ENCODE results near the gene ACO1. TPM values are rescaled to one million over a fixed set of nuclear protein-coding genes. Genes with fewer than 3 reads are reported as not detected.

Gene ACO1
- total RNA-seq, 1 donor from 2014 or later, result 37.6 TPM

- no peak overlapping the region for H3K4me2 ChIP-seq
- Mint-ChIP-seq H3K27ac (no peak overlapping the region), H3K4me3 (no peak overlapping the region)
Measured at GRCh38 chr9:32394381-32395049, 10.1 kb downstream of the ACO1 start.

GRCh38 chr9:32395510-32396216, 11.2 kb downstream of the ACO1 start:
- Histone ChIP-seq H2AFZ (replicated peaks) (no peak overlapping the region), H3K36me3 (no peaks in the 10 kb centered on the region), H3K27me3 (no peaks in the 10 kb centered on the region), H4K20me1 (ENCODE audit: low read depth) (no peaks in the 10 kb centered on the region), H3K4me2 (no peak overlapping the region), H3K79me2 (ENCODE audit: low read depth) (no peaks in the 10 kb centered on the region), H3K4me1 (no peaks in the 10 kb centered on the region), H3K27ac (no peak overlapping the region), H3K4me3 (no peak overlapping the region), H3F3A (ENCODE audit: low read depth) (no peaks in the 10 kb centered on the region), H3K9me3 (ENCODE audit: low read depth) (no peaks in the 10 kb centered on the region), H3K9ac (no peak overlapping the region)
- Mint-ChIP-seq H3K4me1 (no peaks in the 10 kb centered on the region), H3K36me3 (peaks cover 3% of the 10 kb centered on the region), H3K4me3 (no peak overlapping the region), H3K9me3 (no peaks in the 10 kb centered on the region), H3K27me3 (ENCODE audit: insufficient read depth, low read depth) (peaks cover 4% of the 10 kb centered on the region), H3K27ac (no peak overlapping the region)
- no peak for DNase-seq (ENCODE audit: low spot score)
- TF ChIP-seq CTCF (IDR thresholded peaks at IDR 0.05) (no peak), EZH2phosphoT487 (IDR thresholded peaks at IDR 0.05) (no peak), EZH2 (IDR thresholded peaks at IDR 0.05) (no peak)

More at GRCh38 chr9:32394381-32395049, 10.1 kb downstream of the ACO1 start:
- Mint-ChIP-seq H3K4me1 (no peaks in the 10 kb centered on the region), H3K36me3 (peaks cover 3% of the 10 kb centered on the region), H3K9me3 (no peaks in the 10 kb centered on the region), H3K27me3 (ENCODE audit: insufficient read depth, low read depth) (peaks cover 4% of the 10 kb centered on the region)
- Histone ChIP-seq H3K79me2 (ENCODE audit: low read depth) (no peaks in the 10 kb centered on the region), H3K27me3 (no peaks in the 10 kb centered on the region), H3K9me3 (ENCODE audit: low read depth) (no peaks in the 10 kb centered on the region), H3F3A (ENCODE audit: low read depth) (no peaks in the 10 kb centered on the region), H2AFZ (replicated peaks) (no peak overlapping the region), H3K9ac (no peak overlapping the region), H3K4me1 (no peaks in the 10 kb centered on the region), H4K20me1 (ENCODE audit: low read depth) (no peaks in the 10 kb centered on the region), H3K36me3 (no peaks in the 10 kb centered on the region), H3K27ac (no peak overlapping the region), H3K4me3 (no peak overlapping the region)
- no peak for DNase-seq (ENCODE audit: low spot score)
- TF ChIP-seq EZH2 (IDR thresholded peaks at IDR 0.05) (no peak), EZH2phosphoT487 (IDR thresholded peaks at IDR 0.05) (no peak)

- Histone ChIP-seq H3K79me2 (ENCODE audit: low read depth) (no peaks in the 10 kb centered on the region), H3K4me2 (no peak overlapping the region), H2AFZ (replicated peaks) (no peak overlapping the region), H3K9ac (no peak overlapping the region), H3K9me3 (ENCODE audit: low read depth) (no peaks in the 10 kb centered on the region), H3K27me3 (no peaks in the 10 kb centered on the region), H3F3A (ENCODE audit: low read depth) (no peaks in the 10 kb centered on the region), H3K4me1 (no peaks in the 10 kb centered on the region), H3K36me3 (no peaks in the 10 kb centered on the region), H4K20me1 (ENCODE audit: low read depth) (no peaks in the 10 kb centered on the region), H3K27ac (no peak overlapping the region), H3K4me3 (no peak overlapping the region)
- H3K9me3 Mint-ChIP-seq, result no peaks in the 10 kb centered on the region
- H3K36me3 Mint-ChIP-seq, result peaks cover 3% of the 10 kb centered on the region
- peaks cover 4% of the 10 kb centered on the region for H3K27me3 Mint-ChIP-seq (ENCODE audit: insufficient read depth, low read depth)
- TF ChIP-seq EZH2phosphoT487 (IDR thresholded peaks at IDR 0.05) (no peak), EZH2 (IDR thresholded peaks at IDR 0.05) (no peak), CTCF (IDR thresholded peaks at IDR 0.05) (no peak)
- no peaks in the 10 kb centered on the region for H3K4me1 Mint-ChIP-seq
- no peak overlapping the region for H3K27ac Mint-ChIP-seq
- H3K4me3 Mint-ChIP-seq, result no peak overlapping the region
- no peak for DNase-seq (ENCODE audit: low spot score)
Measured at GRCh38 chr9:32398207-32398606, 13.8 kb downstream of the ACO1 start.
